NCI-H2227 treated with DMSO at 0.1 percent for 48 hours (cell line): Measurements from ENCODE around the gene NACC2.
"Not testable (repeated sequence)": the region's sequence is repeated elsewhere in the genome, so short reads cannot be mapped to it uniquely, and the experiment has no call there.

Experiments
- DNase-seq: peaks from one replicate; lab custom pipeline; 2025; lab: John Stamatoyannopoulos, UW

Gene NACC2

GRCh38 chr9:136045595-136046553 is 49.2 kb downstream of the NACC2 start:
- no peak for DNase-seq

- no peak for DNase-seq
Observed at GRCh38 chr9:136044971-136045594, 50.0 kb downstream of the NACC2 start.

- no peak for DNase-seq
Observed at GRCh38 chr9:136044207-136044970, 50.7 kb downstream of the NACC2 start.

- no peak for DNase-seq
Observed at GRCh38 chr9:136043441-136043991, 51.6 kb downstream of the NACC2 start.

- DNase-seq = no peak
Observed at GRCh38 chr9:136042541-136042940, 52.5 kb downstream of the NACC2 start.

GRCh38 chr9:136040848-136041247 is 54.2 kb downstream of the NACC2 start:
- not testable (repeated sequence) for DNase-seq

GRCh38 chr9:136039488-136039887 is 55.6 kb downstream of the NACC2 start:
- no peak for DNase-seq

- no peak for DNase-seq
Observed at GRCh38 chr9:136036848-136037247, 58.2 kb downstream of the NACC2 start.

- DNase-seq = no peak
Observed at GRCh38 chr9:136036050-136036449, 59.0 kb downstream of the NACC2 start.

- no peak for DNase-seq
Observed at GRCh38 chr9:136031741-136032730, 63.1 kb downstream of the NACC2 start.

GRCh38 chr9:136031094-136031493 is 64.0 kb downstream of the NACC2 start:
- no peak for DNase-seq

GRCh38 chr9:136029556-136029955 is 65.5 kb downstream of the NACC2 start:
- DNase-seq = no peak

- no peak for DNase-seq
Observed at GRCh38 chr9:136028760-136029470, 66.2 kb downstream of the NACC2 start.

- DNase-seq = not testable (repeated sequence)
Observed at GRCh38 chr9:136026943-136027289, 68.2 kb downstream of the NACC2 start.

- DNase-seq = no peak
Observed at GRCh38 chr9:136026266-136026942, 68.7 kb downstream of the NACC2 start.

- DNase-seq = no peak
Observed at GRCh38 chr9:136025481-136025880, 69.6 kb downstream of the NACC2 start.

- no peak for DNase-seq
Observed at GRCh38 chr9:136024696-136025316, 70.3 kb downstream of the NACC2 start.

- DNase-seq = no peak
Observed at GRCh38 chr9:136024286-136024685, 70.8 kb downstream of the NACC2 start.
